Aorta (tissue), 5 donors: ENCODE results near the gene CALN1. TPM values are rescaled to one million over a fixed set of nuclear protein-coding genes. Genes with fewer than 3 reads are reported as not detected.

Source experiments
- ATAC-seq: fragments of 200-7000 bp; cut with Tn5 transposase; one replicate; pipeline ENCODE4 v1.9.1; 2022; ENCODE audit warnings: moderate library complexity; ENCODE audit not compliant: low FRiP score
- DNase-seq, 2 donors: peaks; one replicate each; pipeline ENCODE4 v3.0.0-alpha.2; 2020
- H3K27ac ChIP-seq, 2 donors: one replicate each; pipeline ENCODE4 v1.5.1; 2013; ENCODE audit warnings: low read length in 2 of 2, mild to moderate bottlenecking in 2 of 2, moderate library complexity in 2 of 2, control low read depth in 1 of 2, inconsistent platforms in 1 of 2, low read depth in 1 of 2
- H3K27me3 ChIP-seq, 2 donors: one replicate each; pipeline ENCODE4 v1.6.1; 2013; ENCODE audit warnings: control low read depth in 1 of 2, low read length in 1 of 2, mild to moderate bottlenecking in 1 of 2, moderate library complexity in 1 of 2; ENCODE audit not compliant: insufficient read depth in 2 of 2, control insufficient read depth in 1 of 2
- H3K36me3 ChIP-seq, 2 donors: one replicate each; pipeline ENCODE4 v1.6.1; 2013; ENCODE audit warnings: control low read depth in 1 of 2, low read length in 1 of 2, mild to moderate bottlenecking in 1 of 2; ENCODE audit not compliant: insufficient read depth in 2 of 2, control insufficient read depth in 1 of 2
- H3K4me1 ChIP-seq, 2 donors: one replicate each; pipeline ENCODE4 v1.6.1; 2013; ENCODE audit warnings: low read length in 2 of 2, control low read depth in 1 of 2, mild to moderate bottlenecking in 1 of 2, moderate library complexity in 1 of 2; ENCODE audit not compliant: insufficient read depth in 2 of 2, control insufficient read depth in 1 of 2
- H3K4me3 ChIP-seq, 2 donors: one replicate each; pipeline ENCODE4 v1.5.1; 2013; ENCODE audit warnings: low read length in 2 of 2, control low read depth in 1 of 2, mild to moderate bottlenecking in 1 of 2
- H3K9me3 ChIP-seq: one replicate; pipeline ENCODE4 v1.6.1; 2013; ENCODE audit warnings: mild to moderate bottlenecking, low read length; ENCODE audit not compliant: control insufficient read depth
- WGBS, 2 donors: extraction: QIAGEN DNeasy Blood & Tissue Kit; methylation state at CpG; one replicate each; pipeline ENCODE4 v1.1.7; 2013; 5-methylcytosine and 5-hydroxymethylcytosine counted together
- intact Hi-C, 2 donors: fragments of 100-400 bp; cut with DNase I; formaldehyde crosslinking; loops; one replicate each; pipeline versions ENCODE4 v1.14.2 to v1.15.0; 2022
- polyA plus RNA-seq, 2 donors: library from polyadenylated mRNA; stranded (reverse); fragments of 200-250 nt; gene quantifications; one replicate each; pipeline ENCODE4 v1.2.3, GENCODE V29; 2013
- total RNA-seq, 2 donors: library from RNA; stranded (reverse); fragmentation: NEBNext Ultra II Directional; extraction: Animal tissue kit (Norgen Biotek cat#: 25700); gene quantifications; one replicate each; pipeline ENCODE4 v1.2.1, GENCODE V29; 2021
- donor health status: healthy with polysubstance abuse.
- donor health status: Bipolar disorder and iron deficiency.
- donor health status: DM: no; HTN: no; CAD: no.
- donor health status: DM: no; HTN: no; CAD: no.
- donor health status: DM: yes; HTN: yes; CAD: no.

The CALN1 gene
- total and polyA plus RNA-seq, 4 donors: 0.33 TPM; not detected in 3

GRCh38 chr7:72159911-72160310 is 252.2 kb downstream of the CALN1 start:
- Histone ChIP-seq H3K36me3 (no peaks in the 10 kb centered on the region), H3K4me3 (no peak overlapping the region), H3K9me3 (peaks cover 8% of the 10 kb centered on the region), H3K4me1 (no peaks in the 10 kb centered on the region), H3K27ac (no peak overlapping the region), H3K27me3 (no peaks in the 10 kb centered on the region)
- intact Hi-C loops: no loop called here
- ATAC-seq (no peak), DNase-seq (no peak)
- WGBS, 2 donors: 4 to 15% methylated on average over 4 of the region's 4 CpGs

DNA sequence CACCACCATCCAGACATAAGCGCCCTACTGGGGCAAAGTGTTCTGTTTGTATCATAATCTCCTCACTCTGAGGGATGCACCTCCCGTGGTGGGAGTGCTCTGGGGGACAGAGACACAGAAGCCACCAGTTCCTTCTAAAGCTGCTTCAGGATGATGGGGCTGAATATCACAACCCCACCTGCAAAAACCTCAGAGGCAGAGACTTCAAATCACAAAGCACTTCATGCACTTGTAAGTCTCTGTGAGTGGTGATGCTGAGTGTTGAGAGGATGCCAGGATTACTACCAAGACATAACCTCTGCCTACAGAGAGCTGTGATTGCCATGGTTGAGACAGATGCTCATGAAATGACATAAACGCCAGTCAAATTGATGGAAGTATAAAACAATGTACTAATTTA is 255.5 kb downstream of the CALN1 start:
- ATAC-seq (no peak), DNase-seq (no peak)
- Histone ChIP-seq H3K36me3 (no peaks in the 10 kb centered on the region), H3K27ac (no peak overlapping the region), H3K4me1 (no peaks in the 10 kb centered on the region), H3K27me3 (no peaks in the 10 kb centered on the region), H3K9me3 (peaks cover 3% of the 10 kb centered on the region), H3K4me3 (no peak overlapping the region)
- intact Hi-C loops: no loop called here
- WGBS, 2 donors: 79 to 84% methylated on average over 3 of the region's 3 CpGs

DNA sequence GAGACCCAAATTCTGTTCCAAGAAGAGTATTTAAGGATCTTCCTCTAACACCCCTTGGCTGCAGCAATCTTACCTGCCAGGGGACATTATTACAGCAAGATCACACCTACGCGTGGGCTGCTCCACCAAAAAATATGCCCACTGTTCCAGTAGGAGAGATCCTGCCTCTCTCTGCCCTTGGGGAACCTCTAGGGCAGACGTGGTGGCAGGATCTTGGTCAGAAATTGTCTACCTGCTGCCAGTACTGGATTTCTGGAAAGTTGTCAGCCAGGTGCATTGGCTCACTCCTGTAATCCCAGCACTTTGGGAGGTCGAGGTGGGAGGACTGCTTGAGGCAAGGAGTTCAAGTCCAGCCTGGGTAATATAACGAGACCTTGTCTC is 259.0 kb downstream of the CALN1 start:
- H3K4me1 ChIP-seq: no peaks in the 10 kb centered on the region
- H3K27ac ChIP-seq: no peak overlapping the region

GRCh38 chr7:72152161-72153131 is 259.7 kb downstream of the CALN1 start:
- ATAC-seq: no peak
- DNase-seq: no peak

More for the DNA sequence above, 259.0 kb downstream of the CALN1 start:
- no peak for DNase-seq
- Histone ChIP-seq H3K9me3 (peaks cover 2% of the 10 kb centered on the region), H3K27me3 (no peaks in the 10 kb centered on the region), H3K4me3 (no peak overlapping the region), H3K36me3 (no peaks in the 10 kb centered on the region)
- no peak for ATAC-seq
- intact Hi-C loops: no loop called here
- WGBS, 2 donors: 73 to 75% methylated on average over 5 of the region's 5 CpGs

DNA sequence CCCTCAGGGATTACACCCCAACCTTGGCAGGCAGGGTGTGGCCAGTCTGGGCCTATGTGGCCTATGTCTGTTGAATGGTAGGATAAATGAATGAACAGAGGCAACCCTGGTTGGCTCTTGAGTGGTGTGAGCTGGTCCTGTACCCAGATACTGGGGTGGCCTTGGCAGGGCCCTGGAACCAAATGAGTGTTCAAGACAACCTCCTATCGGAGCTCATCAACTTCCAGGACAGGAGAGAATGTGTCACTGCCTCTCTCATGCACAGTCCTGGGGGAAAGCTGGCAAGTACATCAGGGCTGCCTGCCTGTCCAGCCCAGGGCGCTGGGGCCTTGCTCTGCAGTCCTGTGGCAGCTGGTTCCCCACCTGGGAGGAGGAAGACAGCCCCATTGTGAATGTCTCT is 271.6 kb downstream of the CALN1 start:
- DNase-seq: no peak
- H3K4me3 ChIP-seq: no peak overlapping the region
- H3K36me3 ChIP-seq: no peaks in the 10 kb centered on the region
- 79 to 81% methylated on average over 2 of the region's 2 CpGs for WGBS, 2 donors
- H3K27ac ChIP-seq: no peak overlapping the region
- H3K27me3 ChIP-seq: no peaks in the 10 kb centered on the region
- no peak for ATAC-seq
- no peaks in the 10 kb centered on the region for H3K9me3 ChIP-seq
- intact Hi-C loops: no loop called here
- H3K4me1 ChIP-seq: no peaks in the 10 kb centered on the region

More at GRCh38 chr7:72152161-72153131, 259.7 kb downstream of the CALN1 start:
- Histone ChIP-seq H3K4me1 (no peaks in the 10 kb centered on the region), H3K27ac (no peak overlapping the region), H3K27me3 (no peaks in the 10 kb centered on the region), H3K4me3 (no peak overlapping the region), H3K36me3 (no peaks in the 10 kb centered on the region), H3K9me3 (peaks cover 2% of the 10 kb centered on the region)
- WGBS, 2 donors: 40 to 42% methylated on average over 7 of the region's 7 CpGs
- intact Hi-C loops: no loop called here

DNA sequence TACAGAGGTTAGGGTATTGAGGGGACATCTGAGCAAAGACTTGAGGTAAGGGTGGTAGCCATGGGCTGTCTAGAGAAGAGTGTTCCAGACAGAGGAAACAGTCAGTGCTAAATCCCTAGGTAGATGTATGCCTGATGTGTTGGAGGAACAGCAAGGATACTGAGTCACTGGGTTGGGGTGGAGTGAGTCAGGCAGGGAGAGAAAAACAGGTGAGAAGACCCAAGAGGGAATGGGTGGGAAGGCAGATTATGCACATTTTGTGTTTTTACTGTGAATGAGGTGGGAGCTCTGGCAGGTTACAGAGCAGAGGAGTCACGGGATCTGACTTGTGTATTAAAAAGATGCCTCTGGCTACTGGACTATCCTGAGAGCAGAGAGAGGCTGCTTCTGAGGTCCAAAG is 285.0 kb downstream of the CALN1 start:
- WGBS, 2 donors: 59 to 77% methylated on average over 1 of the region's 1 CpG
- no peak for ATAC-seq
- DNase-seq: no peak

DNA sequence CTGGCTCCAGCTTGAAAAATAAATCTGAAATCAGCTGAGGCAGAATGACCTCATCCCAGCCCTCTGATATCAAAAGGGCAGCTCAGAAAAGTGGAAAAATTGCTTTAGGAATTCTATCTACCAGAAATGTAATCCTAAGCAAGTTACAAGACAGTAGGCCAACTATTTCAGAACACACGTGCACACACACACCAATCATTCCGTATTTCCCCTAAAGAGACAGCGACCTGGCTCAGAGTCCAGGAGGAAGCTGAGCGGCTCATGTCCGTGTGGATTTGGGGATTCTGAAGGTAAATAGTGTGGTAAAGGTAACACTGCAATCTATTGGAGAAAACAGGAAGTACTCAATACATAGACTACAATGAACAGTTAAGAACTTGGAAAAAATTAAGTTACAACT is 288.2 kb downstream of the CALN1 start:
- H3K27me3 ChIP-seq: no peaks in the 10 kb centered on the region
- no peak for ATAC-seq
- H3K4me3 ChIP-seq: no peak overlapping the region
- DNase-seq: no peak
- no peak overlapping the region for H3K27ac ChIP-seq
- H3K36me3 ChIP-seq: no peaks in the 10 kb centered on the region
- intact Hi-C loops: no loop called here
- no peaks in the 10 kb centered on the region for H3K4me1 ChIP-seq
- WGBS, 2 donors: 60 to 63% methylated on average over 5 of the region's 5 CpGs
- peaks cover 2% of the 10 kb centered on the region for H3K9me3 ChIP-seq

More for the DNA sequence above, 285.0 kb downstream of the CALN1 start:
- no peaks in the 10 kb centered on the region for H3K4me1 ChIP-seq
- H3K27ac ChIP-seq: no peak overlapping the region
- no peaks in the 10 kb centered on the region for H3K36me3 ChIP-seq
- intact Hi-C loops: no loop called here
- no peaks in the 10 kb centered on the region for H3K27me3 ChIP-seq
- H3K4me3 ChIP-seq: no peak overlapping the region
- H3K9me3 ChIP-seq: peaks cover 2% of the 10 kb centered on the region

DNA sequence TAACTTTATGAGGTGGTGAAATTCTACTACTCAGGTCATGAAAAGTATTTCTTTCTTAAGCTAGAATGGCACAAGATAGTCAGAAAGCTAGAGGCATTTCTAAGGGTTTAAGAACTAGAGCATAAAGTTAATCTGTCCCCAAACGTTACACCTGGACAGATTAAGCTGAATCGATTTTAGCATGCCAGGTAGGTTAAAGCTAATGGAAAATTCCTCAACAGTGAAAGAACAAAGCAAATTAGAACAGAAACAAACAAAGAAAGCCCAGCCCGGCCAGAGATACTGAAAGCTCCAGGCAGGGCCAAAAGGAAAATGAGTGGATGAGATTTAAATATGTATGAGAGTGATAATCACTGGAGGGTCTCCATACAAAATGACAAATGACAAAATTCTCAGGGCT is 293.8 kb downstream of the CALN1 start:
- Histone ChIP-seq H3K36me3 (no peaks in the 10 kb centered on the region), H3K27ac (no peak overlapping the region), H3K27me3 (no peaks in the 10 kb centered on the region), H3K4me3 (no peak overlapping the region), H3K4me1 (no peaks in the 10 kb centered on the region), H3K9me3 (peaks cover 2% of the 10 kb centered on the region)
- intact Hi-C loops: no loop called here
- DNase-seq (no peak), ATAC-seq (no peak)
- 76 to 80% methylated on average over 3 of the region's 3 CpGs for WGBS, 2 donors

- DNase-seq: no peak
- Histone ChIP-seq H3K4me3 (no peak overlapping the region), H3K27ac (no peak overlapping the region), H3K36me3 (no peaks in the 10 kb centered on the region), H3K4me1 (no peaks in the 10 kb centered on the region), H3K9me3 (peaks cover 2% of the 10 kb centered on the region), H3K27me3 (no peaks in the 10 kb centered on the region)
- ATAC-seq: no peak
- 75 to 77% methylated on average over 2 of the region's 2 CpGs for WGBS, 2 donors
- intact Hi-C loops: no loop called here
These were observed 298.0 kb downstream of the CALN1 start for GRCh38 chr7:72114129-72114528.
